GM19463 (cell line): ENCODE results near the gene PI16.
"Not testable (repeated sequence)": the region's sequence is repeated elsewhere in the genome, so short reads cannot be mapped to it uniquely, and the experiment has no call there.

ENCODE experiments used
- ATAC-seq: cut with Tn5 transposase; IDR thresholded peaks from one replicate; pipeline ENCODE4 v1.9.1; 2021; ENCODE audit warnings: mild to moderate bottlenecking, moderate library complexity; ENCODE audit not compliant: unreplicated experiment

Gene PI16

DNA sequence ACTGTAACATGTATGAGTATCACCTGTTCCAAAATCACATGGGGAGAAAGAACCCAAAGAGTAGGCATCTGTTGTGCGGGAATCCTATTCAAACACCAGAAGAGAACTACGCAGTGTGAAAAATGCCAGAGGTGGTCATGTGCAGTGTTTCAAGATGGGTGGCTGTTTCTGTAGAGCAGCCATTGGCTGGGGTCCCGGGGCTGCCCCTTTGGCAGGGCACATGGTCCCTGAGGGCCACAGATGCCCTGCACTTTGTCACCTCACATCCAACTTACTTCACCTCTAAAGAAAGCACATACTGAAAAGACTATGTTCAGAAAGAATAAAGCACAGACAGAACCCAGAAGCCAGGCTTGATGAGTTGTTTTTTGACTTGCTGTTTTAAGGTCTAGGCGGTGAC, 19.1 kb downstream of the PI16 start:
- ATAC-seq: no peak

DNA sequence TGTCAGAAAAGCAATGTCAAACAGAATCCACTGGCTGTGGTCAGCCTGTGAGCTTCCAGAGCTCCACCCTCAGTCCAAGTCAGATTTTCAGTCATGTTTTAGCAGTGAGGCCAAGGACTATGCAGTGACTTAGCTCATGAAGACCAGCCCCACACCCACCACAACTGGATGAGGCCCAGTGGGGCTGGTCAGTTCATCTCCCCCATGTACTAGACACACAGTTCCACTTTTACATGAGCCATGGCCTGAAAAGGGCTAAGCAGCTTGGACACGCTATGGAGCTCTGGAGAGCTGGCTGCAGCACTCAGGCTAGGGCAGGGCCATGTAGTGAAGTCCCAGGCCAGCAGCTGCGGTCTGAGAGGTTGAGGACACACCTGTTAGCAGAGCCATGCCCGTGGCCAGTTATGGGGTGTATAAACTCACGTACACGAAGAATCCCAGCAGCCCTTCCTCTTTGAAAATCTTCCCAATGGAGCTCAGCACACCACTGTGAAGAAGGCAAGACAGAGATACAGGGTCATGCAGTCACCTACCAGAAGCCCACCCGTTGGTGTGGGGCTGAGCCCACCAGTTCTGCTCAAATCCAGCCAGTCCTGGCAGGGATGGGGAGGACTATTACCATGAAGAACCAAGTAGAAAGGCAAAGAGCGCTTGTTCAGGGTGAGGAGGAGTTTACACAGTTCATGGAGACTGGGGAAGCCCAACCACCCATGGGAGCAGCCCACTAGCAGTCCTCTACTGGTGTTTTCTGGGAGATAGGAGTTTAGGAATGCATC, 20.9 kb downstream of the PI16 start:
- no peak for ATAC-seq

DNA sequence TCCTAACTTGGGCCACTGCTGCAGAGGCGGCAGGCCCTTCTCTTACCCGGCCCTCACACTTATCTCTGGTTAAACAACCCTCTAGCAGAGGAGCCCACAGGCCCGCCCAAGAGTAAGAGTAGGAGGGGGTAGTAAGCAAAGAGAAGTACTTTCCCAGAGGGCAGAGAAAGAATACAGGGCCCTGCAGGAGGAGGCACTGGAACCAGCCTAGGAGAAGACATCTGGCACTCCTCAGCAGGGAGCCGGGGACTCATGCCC, 21.4 kb downstream of the PI16 start:
- ATAC-seq: no peak

DNA sequence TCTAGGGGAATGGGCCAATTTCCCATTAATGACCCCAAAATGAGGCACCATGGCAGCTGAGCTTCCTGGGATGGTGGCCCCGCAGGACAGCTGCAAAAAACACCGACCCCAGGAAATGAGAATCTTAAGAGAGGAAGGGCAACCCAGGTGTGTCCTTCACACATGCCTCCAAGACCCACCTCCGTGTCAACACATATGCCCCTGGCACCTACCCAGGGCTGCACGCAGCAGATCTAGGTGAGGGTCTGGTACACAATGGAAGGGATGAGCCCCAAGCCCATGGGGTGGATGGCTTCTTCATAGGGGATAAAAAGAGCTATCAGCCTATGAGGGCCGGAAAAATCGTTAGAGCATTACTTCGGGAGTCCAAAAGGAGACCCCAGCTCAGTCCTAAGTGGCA, 22.0 kb downstream of the PI16 start:
- ATAC-seq: no peak

DNA sequence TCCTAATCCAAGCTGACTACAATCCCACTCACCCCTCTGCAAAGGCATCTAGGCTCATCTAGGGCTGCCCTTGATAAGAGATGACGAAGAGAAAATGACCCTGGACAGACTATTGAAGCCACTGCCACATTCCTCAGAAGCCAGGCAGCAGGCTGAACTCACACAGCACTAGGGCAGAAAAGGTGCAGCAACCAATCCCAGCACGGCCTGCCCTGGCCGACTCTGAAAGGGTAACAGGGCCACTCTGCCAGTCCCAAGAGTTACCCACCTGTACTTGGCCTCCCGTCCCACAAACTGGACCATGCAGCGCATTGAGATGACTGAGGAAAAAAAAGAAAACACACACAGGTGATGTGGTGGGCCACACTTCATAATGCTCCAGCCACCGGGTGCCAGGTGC, 22.4 kb downstream of the PI16 start:
- ATAC-seq: no peak

DNA sequence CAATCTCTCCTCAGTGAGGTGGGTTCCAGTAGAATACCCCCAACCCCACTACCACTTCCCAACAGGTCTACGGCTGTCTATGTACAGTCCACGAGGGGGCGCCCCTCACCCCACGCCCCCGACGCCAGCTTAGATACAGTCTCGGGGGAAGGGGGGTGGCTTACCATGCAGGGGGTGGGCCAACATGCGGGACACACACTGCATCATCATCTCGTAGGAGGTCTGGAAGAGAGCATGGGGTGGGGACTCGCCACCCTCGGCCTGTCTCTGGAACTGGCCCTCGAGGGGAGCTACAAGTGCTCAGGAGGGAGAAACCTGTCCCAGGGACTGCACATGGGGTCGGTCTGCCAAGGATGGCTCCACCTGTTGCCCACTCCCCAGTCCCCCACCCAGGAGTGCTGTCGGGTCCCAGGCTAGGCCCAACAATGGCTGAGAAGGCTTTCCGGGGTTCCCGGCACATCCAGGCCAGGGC, 23.0 kb downstream of the PI16 start:
- no peak for ATAC-seq

DNA sequence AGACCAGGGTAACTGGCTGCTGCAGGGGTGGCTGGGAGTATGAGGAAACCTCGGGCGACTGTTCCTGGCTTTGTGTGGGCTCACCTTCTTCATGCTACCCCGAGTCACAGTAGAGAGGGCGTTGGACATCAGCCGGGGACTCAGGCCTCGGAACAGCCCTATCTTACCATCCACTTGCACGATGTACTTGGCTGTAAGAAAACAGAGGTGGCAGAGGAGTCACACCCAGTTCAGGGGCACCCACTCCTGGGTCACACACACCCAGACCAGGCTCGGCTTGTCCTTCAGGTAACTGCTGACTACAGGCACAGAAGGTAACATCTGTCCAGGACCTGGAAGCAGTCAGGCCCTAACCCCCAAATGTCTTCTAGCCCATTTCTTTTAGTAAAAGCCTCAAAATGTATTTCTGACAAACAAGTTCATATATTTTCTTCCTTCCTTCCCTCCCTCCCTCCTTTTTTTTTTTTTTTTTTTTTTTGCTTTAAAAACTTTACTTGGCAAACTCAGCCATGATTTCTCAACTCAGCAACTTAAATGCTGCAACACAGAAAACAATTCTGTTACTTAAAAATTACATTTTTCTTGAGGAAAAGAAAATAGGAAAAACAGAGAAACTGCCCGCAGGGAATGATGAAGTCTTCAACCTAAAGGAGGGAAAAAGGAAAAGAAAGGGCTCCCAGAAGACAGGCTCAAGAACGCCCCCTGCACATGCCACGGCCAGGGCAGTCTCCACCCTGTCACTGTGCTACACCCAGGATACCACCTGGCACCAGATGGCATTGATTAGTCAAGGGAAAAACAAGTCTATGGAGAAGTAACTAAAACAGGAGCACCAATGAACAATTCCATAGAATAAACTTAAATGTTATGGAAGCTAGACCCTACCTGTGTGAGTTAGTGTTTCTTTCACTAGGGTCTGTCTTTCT, 24.1 kb downstream of the PI16 start:
- no peak for ATAC-seq

DNA sequence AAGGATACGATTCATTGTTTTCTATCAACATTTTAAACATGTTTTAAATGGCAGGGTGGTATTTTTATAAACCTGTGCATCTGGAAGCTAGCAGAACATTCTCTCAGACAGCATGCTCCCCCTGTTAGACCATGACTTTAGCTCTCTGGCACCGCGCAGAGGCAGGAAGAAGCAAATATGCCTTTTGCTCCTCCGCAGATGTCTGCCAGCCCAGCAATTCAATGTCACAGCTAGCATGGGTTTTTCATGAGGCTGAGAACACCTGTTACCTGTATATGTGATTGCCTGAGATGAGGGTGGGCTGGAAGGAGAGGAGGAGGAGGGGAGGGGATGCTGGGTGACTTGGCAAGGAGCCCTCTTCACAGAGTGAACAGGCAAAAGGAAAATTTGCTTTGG, 24.8 kb downstream of the PI16 start:
- no peak for ATAC-seq

DNA sequence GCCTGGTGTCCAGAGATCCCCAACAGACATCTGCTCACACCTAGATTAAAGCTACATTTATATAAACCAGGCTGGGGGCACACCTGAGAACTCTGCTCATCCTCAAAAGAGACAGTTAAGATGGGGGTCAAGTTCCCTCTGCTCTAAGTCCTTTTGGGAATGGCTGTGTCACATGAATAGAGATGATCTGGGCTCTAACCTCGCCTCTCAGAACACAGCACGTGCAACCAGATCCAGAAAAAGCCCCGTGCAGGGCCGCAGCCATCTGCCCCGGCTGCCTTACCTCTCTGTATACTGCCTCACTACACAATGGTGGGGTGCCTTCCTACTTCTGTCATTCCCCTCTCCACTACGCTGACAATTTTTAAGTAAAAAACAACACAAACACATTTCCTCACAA, 25.6 kb downstream of the PI16 start:
- no peak for ATAC-seq

DNA sequence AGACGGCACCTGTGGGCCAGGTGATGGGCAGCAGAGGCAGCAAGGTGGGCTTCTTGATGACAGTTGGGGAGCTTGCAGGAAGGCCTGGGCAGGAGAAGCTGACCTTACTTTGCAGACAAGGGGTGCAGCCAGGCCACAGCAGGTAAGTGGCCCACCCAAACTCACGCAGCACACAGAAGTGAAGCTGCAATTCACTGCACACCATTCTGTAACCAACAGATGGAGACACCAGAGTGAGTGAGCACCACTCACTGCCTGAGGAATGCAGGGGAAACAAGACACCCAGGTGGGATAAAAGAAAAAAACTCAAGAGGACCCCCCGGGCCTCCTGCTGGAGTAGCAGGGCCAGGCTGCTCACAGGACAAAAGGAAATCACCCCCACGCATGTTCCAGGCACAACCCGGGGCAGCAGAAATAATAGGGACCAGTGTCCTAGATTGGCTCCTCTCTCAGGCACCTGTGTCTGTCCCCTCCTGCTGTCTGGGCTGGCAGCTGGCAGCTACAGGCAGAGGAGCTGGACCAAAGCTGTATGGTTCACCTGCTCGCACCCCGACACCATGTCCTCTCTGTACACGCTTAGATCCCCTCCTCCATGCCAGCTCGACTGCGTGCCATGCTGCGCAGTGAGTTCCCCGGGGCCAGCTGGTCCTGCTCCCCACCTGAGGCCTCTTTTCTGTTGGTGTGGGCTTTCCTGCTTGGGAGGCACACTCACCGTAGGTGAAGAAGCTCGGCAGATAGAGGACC, 26.5 kb downstream of the PI16 start:
- ATAC-seq: no peak

DNA sequence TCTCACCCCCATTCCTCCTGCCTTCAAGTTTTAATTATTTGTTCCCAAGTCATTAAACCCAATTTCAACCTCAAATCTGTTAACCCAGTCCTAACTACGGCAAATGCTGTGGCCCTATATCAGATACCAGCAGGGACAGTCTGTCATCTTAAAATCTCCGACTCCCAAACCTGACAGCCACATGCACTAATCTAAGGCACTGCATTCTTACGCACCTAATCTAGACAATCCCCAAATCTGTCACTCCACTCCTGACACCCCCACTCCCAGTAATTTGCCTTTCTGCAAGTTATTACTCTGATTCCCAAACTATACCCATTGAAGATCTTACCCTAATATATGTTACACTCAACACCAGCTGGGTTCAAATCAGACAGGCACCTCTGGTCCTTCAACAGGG, 29.0 kb downstream of the PI16 start:
- no peak for ATAC-seq

DNA sequence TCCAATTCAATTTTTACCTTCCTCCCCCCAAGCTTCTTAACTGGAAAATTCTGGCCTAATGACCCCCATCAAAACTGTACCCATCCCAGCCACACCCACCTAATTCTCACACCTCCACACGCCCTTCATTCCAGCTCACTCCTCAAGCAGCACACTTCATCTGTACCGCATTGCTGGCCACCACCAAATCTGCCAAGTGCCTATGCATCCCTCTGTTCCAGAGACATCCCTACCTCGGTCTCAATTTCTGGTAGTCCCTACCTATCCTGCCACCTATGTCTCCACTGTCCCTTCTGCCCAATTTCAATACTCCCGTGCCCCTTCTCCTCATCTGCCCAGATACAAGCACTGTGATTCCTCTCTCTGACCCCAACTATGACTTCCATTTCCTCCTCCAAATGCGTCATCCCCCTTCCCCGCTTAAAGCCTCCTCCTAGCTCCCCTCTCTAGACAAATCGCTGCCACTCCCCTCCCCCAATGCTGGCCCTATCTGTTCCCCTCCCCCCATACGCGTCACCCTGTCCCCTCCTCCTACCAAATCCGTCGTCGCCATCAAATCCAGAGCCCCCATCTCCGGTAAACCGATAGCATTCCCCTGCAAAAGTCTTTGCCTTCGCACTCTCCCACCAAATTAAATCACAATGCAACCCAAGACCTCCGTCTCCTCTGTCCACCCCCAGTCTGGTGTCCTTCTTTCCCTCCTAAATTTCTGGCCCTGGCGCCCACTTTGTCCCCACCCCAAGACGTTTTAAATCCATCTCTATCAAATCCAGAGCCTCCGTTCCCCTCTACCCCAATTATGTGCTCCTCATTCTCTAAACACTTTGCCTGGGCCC, 30.3 kb downstream of the PI16 start:
- no peak for ATAC-seq

DNA sequence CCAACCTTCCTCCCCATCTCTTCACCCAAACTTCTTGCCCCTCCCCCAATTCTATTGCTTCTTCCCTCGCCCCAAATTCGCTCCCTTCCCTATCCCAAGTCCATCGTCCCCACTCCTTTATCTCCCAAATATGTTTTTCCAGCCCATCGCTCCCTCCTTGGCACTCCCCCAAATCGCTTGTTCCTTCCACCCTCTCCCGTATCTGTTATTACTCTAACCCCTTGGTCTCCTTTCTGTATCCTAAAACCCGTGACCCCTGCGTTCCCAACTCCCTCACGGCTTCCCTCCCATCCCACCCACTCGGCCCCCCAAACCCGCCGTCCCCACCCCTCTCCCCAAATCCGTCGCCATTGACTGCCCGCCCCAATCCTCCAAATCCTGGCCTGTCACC, 30.9 kb downstream of the PI16 start:
- no peak for ATAC-seq

DNA sequence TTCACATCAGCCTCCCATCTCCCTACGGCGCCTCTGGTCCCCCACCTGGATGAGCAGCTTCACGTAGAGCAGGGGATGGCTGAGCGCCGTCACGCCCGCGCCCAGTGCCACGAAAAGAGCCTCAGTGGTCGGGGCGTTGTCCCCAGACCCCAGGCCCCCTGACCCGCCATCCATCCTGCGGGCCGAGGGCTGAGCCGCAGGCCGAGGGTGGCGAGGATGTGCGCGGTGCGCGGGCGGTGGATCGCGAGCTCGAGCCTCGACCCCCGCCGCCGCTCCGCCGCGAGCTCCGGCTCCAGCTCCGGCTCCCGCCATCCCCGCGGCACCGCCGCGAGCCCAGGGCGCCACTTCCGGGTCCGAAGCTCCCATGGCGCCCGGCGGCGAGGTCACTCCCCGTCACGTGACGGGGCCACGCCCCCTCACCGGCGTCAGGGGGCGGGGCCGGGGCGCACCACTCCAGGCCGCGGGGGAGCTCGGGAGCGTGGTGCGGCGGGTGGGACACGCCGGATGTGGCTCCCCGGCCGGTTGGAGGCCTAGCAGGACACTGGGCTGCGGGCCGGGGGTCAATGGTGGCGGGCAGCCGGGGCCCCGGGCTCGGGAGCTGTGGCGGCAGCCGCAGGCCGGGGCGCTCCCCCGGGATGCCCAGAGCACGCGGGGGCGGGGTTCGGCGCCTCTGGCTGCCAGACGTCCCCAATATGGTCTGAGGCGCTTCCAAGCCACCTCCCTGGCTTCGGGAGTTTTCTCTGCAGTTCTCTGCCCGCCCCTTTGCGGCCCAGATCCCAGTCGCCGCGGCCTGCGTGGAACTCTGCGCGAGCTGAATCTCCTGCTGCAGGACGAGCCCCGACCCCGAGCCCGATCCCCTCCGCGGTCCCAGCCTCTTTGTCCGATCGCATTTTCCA, 31.5 kb downstream of the PI16 start, which contains the start of gene MTCH1:
MTCH1 (minus strand) TSS at position 389 of the 896 bp plus-strand sequence; CDS start at position 366, 23 bp downstream.
- ATAC-seq: peak; percentile 85

DNA sequence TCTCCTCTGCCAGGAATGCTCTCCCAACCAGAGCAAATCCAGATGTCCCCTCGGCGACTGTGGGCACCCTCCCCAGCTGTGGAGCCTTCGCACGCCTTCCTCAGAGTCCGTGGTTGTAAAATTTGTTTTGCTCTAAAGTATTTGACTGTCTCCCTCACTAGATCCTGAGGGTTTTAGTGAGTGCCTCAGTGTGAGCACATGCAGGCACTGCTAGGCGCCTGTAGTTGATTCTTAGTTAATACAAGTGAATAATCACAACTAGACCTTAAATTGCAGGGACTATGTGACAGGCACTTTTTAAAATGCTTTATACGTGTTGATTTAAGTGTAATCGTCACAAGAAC, 32.1 kb downstream of the PI16 start:
- ATAC-seq: no peak

DNA sequence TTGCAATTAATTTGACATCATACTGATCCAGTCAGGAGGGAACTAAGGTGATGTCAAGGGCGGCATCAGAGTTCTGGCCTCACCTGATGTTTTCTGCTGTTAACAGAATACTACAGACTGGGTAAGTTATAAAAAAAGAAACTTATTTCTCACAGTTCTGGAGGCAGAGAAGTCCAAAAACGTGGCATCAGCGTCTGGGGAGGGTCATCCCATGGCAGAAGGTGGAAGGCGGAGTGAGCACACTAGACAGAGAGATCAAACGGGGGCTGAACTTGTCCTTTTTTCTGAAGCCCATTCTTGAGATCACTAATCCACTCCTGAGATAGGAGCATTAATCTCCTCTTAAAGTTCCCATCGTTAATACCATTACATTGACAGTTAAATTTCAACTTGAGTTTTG, 34.7 kb downstream of the PI16 start:
- ATAC-seq: no peak

DNA sequence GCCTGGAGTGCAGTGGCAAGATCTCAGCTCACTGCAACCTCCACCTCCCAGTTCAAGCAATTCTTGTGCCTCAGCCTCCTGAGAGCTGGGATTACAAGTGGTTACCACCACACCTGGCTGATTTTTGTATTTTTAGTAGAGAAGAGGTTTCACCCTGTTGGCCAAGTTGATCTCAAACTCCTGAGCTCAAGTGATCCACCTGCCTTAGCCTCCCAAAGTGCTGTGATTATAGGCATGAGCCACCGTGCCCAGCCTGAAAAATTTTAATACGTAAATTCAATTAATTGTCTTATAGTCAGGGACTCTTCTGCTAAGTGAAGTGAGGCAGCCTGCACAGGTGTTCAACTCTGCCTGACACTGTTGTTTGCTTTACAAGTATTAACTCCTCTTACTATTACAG, 35.9 kb downstream of the PI16 start:
- ATAC-seq: not testable (repeated sequence)

DNA sequence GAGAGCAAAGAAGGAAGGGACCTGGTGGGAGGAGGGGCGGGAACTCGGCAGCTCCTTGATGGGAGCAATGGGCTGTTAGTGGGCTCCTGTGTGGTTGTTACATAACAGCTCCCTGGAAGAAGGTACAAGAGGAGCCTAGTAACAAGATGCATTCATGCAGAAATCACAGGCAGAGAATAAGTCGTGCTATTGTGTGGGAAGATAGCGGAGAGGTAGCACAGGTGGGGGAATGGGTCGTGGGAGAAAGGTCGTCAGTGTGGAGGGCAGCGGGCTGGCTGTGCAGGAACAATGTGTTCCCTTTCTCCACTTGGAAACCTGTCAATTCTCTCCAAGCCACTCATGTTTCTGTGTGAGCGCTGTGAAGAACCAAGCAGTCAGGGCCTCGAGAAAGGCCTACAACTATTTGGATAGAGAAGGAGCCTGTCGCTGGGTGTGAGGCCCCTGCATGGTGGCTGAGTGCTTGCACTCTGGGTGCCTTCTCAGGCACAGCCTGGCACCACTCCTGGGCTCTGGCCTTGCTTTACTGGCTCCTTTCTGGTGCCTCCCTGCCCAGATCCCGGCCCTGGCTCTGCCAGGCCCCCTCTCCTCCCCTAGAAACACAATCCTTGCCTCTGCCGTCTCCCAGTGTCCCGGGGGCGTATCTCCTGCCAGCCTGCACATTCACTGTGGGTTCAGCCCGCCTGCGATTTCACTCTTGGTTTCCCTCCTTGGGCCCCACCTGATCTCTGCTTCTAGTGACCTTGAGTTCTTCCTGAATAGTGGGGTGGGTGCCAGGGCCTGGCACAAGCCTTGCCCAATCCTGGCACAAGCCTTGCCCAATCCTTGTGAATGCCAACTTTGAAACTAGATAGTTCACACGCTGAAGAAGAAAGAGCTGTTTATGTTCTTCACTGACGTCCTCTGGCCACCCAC, 43.5 kb downstream of the PI16 start:
- ATAC-seq: no peak

DNA sequence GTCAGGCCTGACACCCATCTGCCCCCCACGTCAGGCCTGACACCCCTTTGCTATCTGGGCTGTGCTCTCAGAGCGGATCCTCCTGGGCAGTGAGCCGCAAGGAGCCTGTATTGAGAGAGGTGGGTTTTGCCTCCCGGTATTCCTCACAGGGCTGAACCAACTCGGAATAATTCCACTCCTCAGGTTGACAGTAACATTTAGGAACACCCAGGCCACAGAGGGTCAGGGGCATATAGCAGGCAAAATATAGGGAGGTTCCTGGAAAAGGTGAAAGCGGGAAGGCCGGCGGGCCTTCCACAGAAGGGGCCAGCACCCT, 44.1 kb downstream of the PI16 start:
- no peak for ATAC-seq
